ENCODE results near the gene CLEC19A. TPM values are rescaled to one million over a fixed set of nuclear protein-coding genes. Genes with fewer than 3 reads are reported as not detected.
"Not testable (repeated sequence)": the region's sequence is repeated elsewhere in the genome, so short reads cannot be mapped to it uniquely, and the experiment has no call there.

CLEC19A gene
- total and polyA plus RNA-seq, 4 donors: not detected

DNA sequence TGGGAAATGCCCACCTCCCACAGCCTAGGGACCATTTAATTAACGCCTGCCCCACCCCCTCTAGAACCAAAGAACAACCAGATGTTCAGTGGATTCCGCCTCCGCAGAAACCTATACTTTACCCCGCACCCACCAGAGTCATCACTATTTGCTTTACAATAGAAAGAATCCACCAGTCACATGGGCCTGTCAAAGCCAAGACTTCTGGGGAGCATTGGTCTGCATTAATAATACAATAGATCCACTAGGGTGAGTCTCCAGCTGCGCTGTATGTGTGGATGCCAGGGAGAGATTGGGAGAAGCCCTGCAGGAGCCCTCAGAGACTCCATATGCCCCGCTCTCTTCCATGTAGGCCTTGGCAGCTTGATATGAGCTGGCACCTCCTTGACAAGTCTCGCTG, 31.3 kb downstream of the CLEC19A start:
- WGBS: 69% methylated on average over 7 of the region's 7 CpGs
- Histone ChIP-seq H3K4me1 (ENCODE audit: control insufficient read depth in 4 of 4, insufficient read depth in 4 of 4, low read length in 3 of 4) (no peaks in the 10 kb centered on the region), H3K4me3 (ENCODE audit: low read depth in 1 of 3, low read length in 3 of 3) (no peak overlapping the region), H3K27ac (ENCODE audit: low read depth in 1 of 2, low read length in 2 of 2) (no peak overlapping the region), H3K27me3 (ENCODE audit: control insufficient read depth in 4 of 4, insufficient read depth in 4 of 4, low read length in 3 of 4) (no peaks in the 10 kb centered on the region), H3K9me3 (ENCODE audit: control insufficient read depth in 4 of 4, low read length in 3 of 4) (no peaks in the 10 kb centered on the region), H3K36me3 (ENCODE audit: control insufficient read depth in 4 of 4, insufficient read depth in 3 of 4, low read depth in 1 of 4, low read length in 3 of 4) (no peaks in the 10 kb centered on the region), H3K9ac (ENCODE audit: low read depth in 1 of 2, low read length in 2 of 2) (no peak overlapping the region)
- TF ChIP-seq YY1 (IDR thresholded peaks at IDR 0.05): no peak
- no peak for TF ChIP-seq EGR1 (IDR thresholded peaks at IDR 0.05; ENCODE audit: low read depth in 2 of 2)
- no peak for TF ChIP-seq REST (IDR thresholded peaks at IDR 0.05)
- no peak for TF ChIP-seq NR2F2 (IDR thresholded peaks at IDR 0.05)
- TF ChIP-seq FOXA1 (IDR thresholded peaks at IDR 0.05): no peak
- TF ChIP-seq, protein P1, sequence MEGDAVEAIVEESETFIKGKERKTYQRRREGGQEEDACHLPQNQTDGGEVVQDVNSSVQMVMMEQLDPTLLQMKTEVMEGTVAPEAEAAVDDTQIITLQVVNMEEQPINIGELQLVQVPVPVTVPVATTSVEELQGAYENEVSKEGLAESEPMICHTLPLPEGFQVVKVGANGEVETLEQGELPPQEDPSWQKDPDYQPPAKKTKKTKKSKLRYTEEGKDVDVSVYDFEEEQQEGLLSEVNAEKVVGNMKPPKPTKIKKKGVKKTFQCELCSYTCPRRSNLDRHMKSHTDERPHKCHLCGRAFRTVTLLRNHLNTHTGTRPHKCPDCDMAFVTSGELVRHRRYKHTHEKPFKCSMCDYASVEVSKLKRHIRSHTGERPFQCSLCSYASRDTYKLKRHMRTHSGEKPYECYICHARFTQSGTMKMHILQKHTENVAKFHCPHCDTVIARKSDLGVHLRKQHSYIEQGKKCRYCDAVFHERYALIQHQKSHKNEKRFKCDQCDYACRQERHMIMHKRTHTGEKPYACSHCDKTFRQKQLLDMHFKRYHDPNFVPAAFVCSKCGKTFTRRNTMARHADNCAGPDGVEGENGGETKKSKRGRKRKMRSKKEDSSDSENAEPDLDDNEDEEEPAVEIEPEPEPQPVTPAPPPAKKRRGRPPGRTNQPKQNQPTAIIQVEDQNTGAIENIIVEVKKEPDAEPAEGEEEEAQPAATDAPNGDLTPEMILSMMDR (IDR thresholded peaks at IDR 0.05; ENCODE audit: low read depth, low read length, missing input control): no peak
- no peak for TF ChIP-seq SP1 (IDR thresholded peaks at IDR 0.05)
- TF ChIP-seq FOXA2 (IDR thresholded peaks at IDR 0.05): no peak
- no peak for TF ChIP-seq TAF1 (conservative IDR thresholded peaks at IDR 0.05)
- no peak for TF ChIP-seq HNF4G (IDR thresholded peaks at IDR 0.05)
- DNase-seq (ENCODE audit: low spot score): no peak

GRCh38 chr16:19321186-19321585, 35.7 kb downstream of the CLEC19A start:
- not testable (repeated sequence) for H3K27ac ChIP-seq (ENCODE audit: low read depth in 1 of 2, low read length in 2 of 2); H3K4me3 ChIP-seq (ENCODE audit: low read depth in 1 of 3, low read length in 3 of 3); H3K4me1 ChIP-seq (ENCODE audit: control insufficient read depth in 4 of 4, insufficient read depth in 4 of 4, low read length in 3 of 4); DNase-seq (ENCODE audit: low spot score); H3K9ac ChIP-seq (ENCODE audit: low read depth in 1 of 2, low read length in 2 of 2); H3K9me3 ChIP-seq (ENCODE audit: control insufficient read depth in 4 of 4, low read length in 3 of 4); H3K36me3 ChIP-seq (ENCODE audit: control insufficient read depth in 4 of 4, insufficient read depth in 3 of 4, low read depth in 1 of 4, low read length in 3 of 4); H3K27me3 ChIP-seq (ENCODE audit: control insufficient read depth in 4 of 4, insufficient read depth in 4 of 4, low read length in 3 of 4)
- 79% methylated on average over 2 of the region's 2 CpGs for WGBS

GRCh38 chr16:19323596-19323995, 38.1 kb downstream of the CLEC19A start:
- Histone ChIP-seq H3K4me1 (ENCODE audit: control insufficient read depth in 4 of 4, insufficient read depth in 4 of 4, low read length in 3 of 4) (no peaks in the 10 kb centered on the region), H3K27me3 (ENCODE audit: control insufficient read depth in 4 of 4, insufficient read depth in 4 of 4, low read length in 3 of 4) (no peaks in the 10 kb centered on the region), H3K4me3 (ENCODE audit: low read depth in 1 of 3, low read length in 3 of 3) (no peak overlapping the region), H3K36me3 (ENCODE audit: control insufficient read depth in 4 of 4, insufficient read depth in 3 of 4, low read depth in 1 of 4, low read length in 3 of 4) (no peaks in the 10 kb centered on the region), H3K9ac (ENCODE audit: low read depth in 1 of 2, low read length in 2 of 2) (no peak overlapping the region), H3K9me3 (ENCODE audit: control insufficient read depth in 4 of 4, low read length in 3 of 4) (no peaks in the 10 kb centered on the region), H3K27ac (ENCODE audit: low read depth in 1 of 2, low read length in 2 of 2) (no peak overlapping the region)
- WGBS: 60% methylated on average over 3 of the region's 3 CpGs
- DNase-seq (ENCODE audit: low spot score): no peak
- TF ChIP-seq, protein P2, sequence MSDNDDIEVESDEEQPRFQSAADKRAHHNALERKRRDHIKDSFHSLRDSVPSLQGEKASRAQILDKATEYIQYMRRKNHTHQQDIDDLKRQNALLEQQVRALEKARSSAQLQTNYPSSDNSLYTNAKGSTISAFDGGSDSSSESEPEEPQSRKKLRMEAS (IDR thresholded peaks at IDR 0.05): no peak
- TF ChIP-seq HNF4A (conservative IDR thresholded peaks at IDR 0.05) (no peak), GABPA (IDR thresholded peaks at IDR 0.05 in 1 of 2, conservative IDR thresholded peaks at IDR 0.05 in 1 of 2) (no peak), SP1 (IDR thresholded peaks at IDR 0.05) (no peak), RXRA (IDR thresholded peaks at IDR 0.05) (no peak), NR2F2 (IDR thresholded peaks at IDR 0.05) (no peak), REST (IDR thresholded peaks at IDR 0.05) (no peak)

Measured in liver (tissue), 9 donors.